HepG2 (cell line): ENCODE data around the gene BIK. TPM values are rescaled to one million over a fixed set of nuclear protein-coding genes. Genes with fewer than 3 reads are reported as not detected.

Experiments
- CREB1 ChIP-seq, 2 experiments: fragments of 450-650 bp in 1 of 2; IDR thresholded peaks; 2 replicates each; pipeline ENCODE4 v1.6.1; 2016 to 2017; ENCODE audit warnings: control low read depth in 1 of 2, mild to moderate bottlenecking in 1 of 2, missing compliant biosample characterization in 1 of 2, missing genetic modification characterization in 1 of 2
- MIER3 ChIP-seq: IDR thresholded peaks from 2 replicates; pipeline ENCODE4 v1.6.1; 2016; ENCODE audit warnings: missing compliant biosample characterization, borderline replicate concordance
- SSRP1 ChIP-seq: IDR thresholded peaks from 2 replicates; pipeline ENCODE4 v1.6.1; 2016; ENCODE audit warnings: control low read depth
- THYN1 ChIP-seq: sonication (generic); formaldehyde crosslinking; IDR thresholded peaks from 2 replicates; pipeline ENCODE4 v1.8.1; 2023; ENCODE audit warnings: low read depth, mild to moderate bottlenecking, moderate library complexity, missing genetic modification reagents, borderline replicate concordance
- TOE1 ChIP-seq: sonication (generic); formaldehyde crosslinking; IDR thresholded peaks from 2 replicates; pipeline ENCODE4 v1.4.0; 2020; ENCODE audit warnings: mild to moderate bottlenecking, missing genetic modification reagents
- ZBTB20 ChIP-seq: sonication (generic); formaldehyde crosslinking; IDR thresholded peaks from 2 replicates; pipeline ENCODE4 v1.8.1; 2023; ENCODE audit warnings: missing genetic modification reagents, low read depth, mild to moderate bottlenecking, borderline replicate concordance
- ZC3H13 ChIP-seq: sonication (generic); formaldehyde crosslinking; IDR thresholded peaks from 2 replicates; pipeline ENCODE4 v1.8.1; 2023; ENCODE audit warnings: mild to moderate bottlenecking, missing genetic modification reagents, moderate library complexity
- ZFAT ChIP-seq: sonication (generic); formaldehyde crosslinking; conservative IDR thresholded peaks from 2 replicates; pipeline ENCODE4 v1.8.1; 2023; ENCODE audit warnings: missing genetic modification reagents, inconsistent platforms
- ZFP37 ChIP-seq: sonication (generic); formaldehyde crosslinking; IDR thresholded peaks from 2 replicates; pipeline ENCODE4 v1.4.0; 2020; ENCODE audit warnings: missing genetic modification reagents, borderline replicate concordance
- ZNF138 ChIP-seq: sonication (generic); formaldehyde crosslinking; IDR thresholded peaks from 2 replicates; pipeline ENCODE4 v1.5.0; 2020; ENCODE audit warnings: mild to moderate bottlenecking, low read depth, missing genetic modification reagents
- ZNF207 ChIP-seq: fragments of 450-650 bp; IDR thresholded peaks from 2 replicates; pipeline ENCODE4 v1.6.1; 2016; ENCODE audit warnings: antibody characterized with exemption, borderline replicate concordance
- ZNF329 ChIP-seq: sonication (generic); formaldehyde crosslinking; IDR thresholded peaks from 2 replicates; pipeline ENCODE4 v1.9.0; 2021; ENCODE audit warnings: low read depth, mild to moderate bottlenecking, missing genetic modification reagents
- ZNF430 ChIP-seq: sonication (generic); formaldehyde crosslinking; IDR thresholded peaks from 2 replicates; pipeline ENCODE4 v1.9.0; 2021; ENCODE audit warnings: mild to moderate bottlenecking, missing genetic modification reagents
- ZNF563 ChIP-seq: sonication (generic); formaldehyde crosslinking; IDR thresholded peaks from 2 replicates; pipeline ENCODE4 v1.8.0; 2022; ENCODE audit warnings: mild to moderate bottlenecking, moderate library complexity, missing genetic modification reagents
- ZNF839 ChIP-seq: sonication (generic); formaldehyde crosslinking; IDR thresholded peaks from 2 replicates; pipeline ENCODE4 v1.4.0; 2020; ENCODE audit warnings: missing genetic modification reagents, mild to moderate bottlenecking, borderline replicate concordance
- polyA plus RNA-seq, 8 experiments: library from polyadenylated mRNA; depleted of rRNA in 3 of 8; stranded (reverse) in 7 of 8; unstranded in 1 of 8; fragments of >200 nt; fragmentation: Illumina TruSeq in 4 of 8; extraction: Trizol in 4 of 8; gene quantifications; 2 replicates each; pipeline versions ENCODE4 v1.2.1 to v1.2.3, GENCODE V29; 2011 to 2016; ENCODE audit warnings: low read depth in 4 of 8, missing spikeins in 1 of 8, mixed read lengths in 1 of 8; ENCODE audit not compliant: insufficient read depth in 1 of 8
- total RNA-seq, 5 experiments: library from RNA; depleted of rRNA; stranded (reverse); fragments of >200 nt; fragmentation: Illumina TruSeq; extraction: Trizol; gene quantifications; 2 replicates each; pipeline ENCODE4 v1.2.3, GENCODE V29; 2016; ENCODE audit warnings: low read depth in 1 of 5
- TF ChIP-seq, protein P1 (sequence below): sonication (generic); formaldehyde crosslinking; IDR thresholded peaks from 2 replicates; pipeline ENCODE4 v1.4.0; 2020; ENCODE audit warnings: missing genetic modification reagents
- TF ChIP-seq, protein P2 (sequence below): sonication (generic); formaldehyde crosslinking; IDR thresholded peaks from 2 replicates; pipeline ENCODE4 v1.4.0; 2020; ENCODE audit warnings: missing genetic modification reagents
- TF ChIP-seq, protein P3 (sequence below): IDR thresholded peaks from 2 replicates; pipeline ENCODE4 v1.6.1; 2016; ENCODE audit warnings: mild to moderate bottlenecking
- TF ChIP-seq, protein P4 (sequence below): sonication (generic); formaldehyde crosslinking; IDR thresholded peaks from 2 replicates; pipeline ENCODE4 v1.9.0; 2021; ENCODE audit warnings: missing genetic modification reagents, borderline replicate concordance

The BIK gene
- total and polyA plus RNA-seq, 2 of the 13 experiments (the other 11 are each of a cell fraction or from before 2014, with no cell fraction given), result 0.54 to 0.80 TPM

DNA sequence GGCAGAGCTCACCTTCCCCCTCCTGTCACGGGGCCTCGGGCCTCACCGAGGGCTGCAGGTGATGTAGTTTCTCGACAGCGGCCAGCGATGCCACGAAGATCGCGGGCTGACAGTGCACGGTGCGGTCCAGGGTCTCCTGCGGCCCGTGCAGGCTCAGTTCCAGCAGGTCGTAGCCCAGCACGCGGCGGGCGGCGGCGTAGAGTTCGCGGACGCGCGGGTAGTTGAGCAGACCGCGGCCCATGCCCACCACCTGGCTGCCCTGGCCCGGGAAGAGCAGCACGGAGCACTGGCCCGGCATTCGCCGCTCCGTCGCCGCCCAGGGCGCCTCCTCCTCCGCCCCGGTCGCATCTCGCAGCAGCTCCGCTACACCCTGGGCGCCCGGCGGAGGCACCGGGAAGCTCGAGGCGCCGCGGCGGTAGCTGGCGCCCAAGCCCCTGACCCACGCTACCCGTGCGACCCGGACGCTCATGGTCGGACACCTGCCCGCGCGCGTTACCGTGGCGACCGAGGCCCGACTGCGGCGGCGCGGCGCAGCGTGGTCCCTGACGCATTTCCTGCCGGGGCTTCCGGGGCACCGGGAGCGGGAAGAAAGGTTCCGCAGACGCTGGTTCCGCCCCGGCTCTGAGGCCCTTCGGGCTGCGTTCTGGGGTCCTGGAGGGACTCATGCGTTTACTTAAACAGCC is 32.5 kb downstream of the BIK start, which contains the start of gene MCAT (continued):
- TF ChIP-seq, protein P1, sequence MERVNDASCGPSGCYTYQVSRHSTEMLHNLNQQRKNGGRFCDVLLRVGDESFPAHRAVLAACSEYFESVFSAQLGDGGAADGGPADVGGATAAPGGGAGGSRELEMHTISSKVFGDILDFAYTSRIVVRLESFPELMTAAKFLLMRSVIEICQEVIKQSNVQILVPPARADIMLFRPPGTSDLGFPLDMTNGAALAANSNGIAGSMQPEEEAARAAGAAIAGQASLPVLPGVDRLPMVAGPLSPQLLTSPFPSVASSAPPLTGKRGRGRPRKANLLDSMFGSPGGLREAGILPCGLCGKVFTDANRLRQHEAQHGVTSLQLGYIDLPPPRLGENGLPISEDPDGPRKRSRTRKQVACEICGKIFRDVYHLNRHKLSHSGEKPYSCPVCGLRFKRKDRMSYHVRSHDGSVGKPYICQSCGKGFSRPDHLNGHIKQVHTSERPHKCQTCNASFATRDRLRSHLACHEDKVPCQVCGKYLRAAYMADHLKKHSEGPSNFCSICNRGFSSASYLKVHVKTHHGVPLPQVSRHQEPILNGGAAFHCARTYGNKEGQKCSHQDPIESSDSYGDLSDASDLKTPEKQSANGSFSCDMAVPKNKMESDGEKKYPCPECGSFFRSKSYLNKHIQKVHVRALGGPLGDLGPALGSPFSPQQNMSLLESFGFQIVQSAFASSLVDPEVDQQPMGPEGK (CRISPR knock-in tag), result peak; percentile 41; the same call in 1 of the 2 replicates
- no peak for TF ChIP-seq ZFP37 (CRISPR knock-in tag)
- no peak for TF ChIP-seq MIER3
- no peak for TF ChIP-seq ZFAT (CRISPR knock-in tag)
- TF ChIP-seq ZNF839, result no peak
- TF ChIP-seq ZNF430 (CRISPR knock-in tag), result no peak
- TF ChIP-seq, protein P2, sequence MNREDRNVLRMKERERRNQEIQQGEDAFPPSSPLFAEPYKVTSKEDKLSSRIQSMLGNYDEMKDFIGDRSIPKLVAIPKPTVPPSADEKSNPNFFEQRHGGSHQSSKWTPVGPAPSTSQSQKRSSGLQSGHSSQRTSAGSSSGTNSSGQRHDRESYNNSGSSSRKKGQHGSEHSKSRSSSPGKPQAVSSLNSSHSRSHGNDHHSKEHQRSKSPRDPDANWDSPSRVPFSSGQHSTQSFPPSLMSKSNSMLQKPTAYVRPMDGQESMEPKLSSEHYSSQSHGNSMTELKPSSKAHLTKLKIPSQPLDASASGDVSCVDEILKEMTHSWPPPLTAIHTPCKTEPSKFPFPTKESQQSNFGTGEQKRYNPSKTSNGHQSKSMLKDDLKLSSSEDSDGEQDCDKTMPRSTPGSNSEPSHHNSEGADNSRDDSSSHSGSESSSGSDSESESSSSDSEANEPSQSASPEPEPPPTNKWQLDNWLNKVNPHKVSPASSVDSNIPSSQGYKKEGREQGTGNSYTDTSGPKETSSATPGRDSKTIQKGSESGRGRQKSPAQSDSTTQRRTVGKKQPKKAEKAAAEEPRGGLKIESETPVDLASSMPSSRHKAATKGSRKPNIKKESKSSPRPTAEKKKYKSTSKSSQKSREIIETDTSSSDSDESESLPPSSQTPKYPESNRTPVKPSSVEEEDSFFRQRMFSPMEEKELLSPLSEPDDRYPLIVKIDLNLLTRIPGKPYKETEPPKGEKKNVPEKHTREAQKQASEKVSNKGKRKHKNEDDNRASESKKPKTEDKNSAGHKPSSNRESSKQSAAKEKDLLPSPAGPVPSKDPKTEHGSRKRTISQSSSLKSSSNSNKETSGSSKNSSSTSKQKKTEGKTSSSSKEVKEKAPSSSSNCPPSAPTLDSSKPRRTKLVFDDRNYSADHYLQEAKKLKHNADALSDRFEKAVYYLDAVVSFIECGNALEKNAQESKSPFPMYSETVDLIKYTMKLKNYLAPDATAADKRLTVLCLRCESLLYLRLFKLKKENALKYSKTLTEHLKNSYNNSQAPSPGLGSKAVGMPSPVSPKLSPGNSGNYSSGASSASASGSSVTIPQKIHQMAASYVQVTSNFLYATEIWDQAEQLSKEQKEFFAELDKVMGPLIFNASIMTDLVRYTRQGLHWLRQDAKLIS, result no peak
- no peak for TF ChIP-seq THYN1 (CRISPR knock-in tag)
- TF ChIP-seq CREB1 (IDR thresholded peaks at IDR 0.05), result peak; percentile 71
- no peak for TF ChIP-seq CREB1 (CRISPR knock-in tag; IDR thresholded peaks at IDR 0.05)
- 0 out of 2 replicates have a peak, but pooled peaks have one; percentile 75 for TF ChIP-seq ZNF329 (CRISPR knock-in tag)
- TF ChIP-seq, protein P3, sequence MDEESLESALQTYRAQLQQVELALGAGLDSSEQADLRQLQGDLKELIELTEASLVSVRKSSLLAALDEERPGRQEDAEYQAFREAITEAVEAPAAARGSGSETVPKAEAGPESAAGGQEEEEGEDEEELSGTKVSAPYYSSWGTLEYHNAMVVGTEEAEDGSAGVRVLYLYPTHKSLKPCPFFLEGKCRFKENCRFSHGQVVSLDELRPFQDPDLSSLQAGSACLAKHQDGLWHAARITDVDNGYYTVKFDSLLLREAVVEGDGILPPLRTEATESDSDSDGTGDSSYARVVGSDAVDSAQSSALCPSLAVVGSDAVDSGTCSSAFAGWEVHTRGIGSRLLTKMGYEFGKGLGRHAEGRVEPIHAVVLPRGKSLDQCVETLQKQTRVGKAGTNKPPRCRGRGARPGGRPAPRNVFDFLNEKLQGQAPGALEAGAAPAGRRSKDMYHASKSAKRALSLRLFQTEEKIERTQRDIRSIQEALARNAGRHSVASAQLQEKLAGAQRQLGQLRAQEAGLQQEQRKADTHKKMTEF (CRISPR knock-in tag), result no peak; the same call in none of the 2 replicates
- peak; percentile 33; the same call in 1 of the 2 replicates for TF ChIP-seq ZNF138
- no peak for TF ChIP-seq SSRP1 (CRISPR knock-in tag)
- TF ChIP-seq ZC3H13, result 0 out of 2 replicates have a peak, but pooled peaks have one; percentile 55
- TF ChIP-seq, protein P4, sequence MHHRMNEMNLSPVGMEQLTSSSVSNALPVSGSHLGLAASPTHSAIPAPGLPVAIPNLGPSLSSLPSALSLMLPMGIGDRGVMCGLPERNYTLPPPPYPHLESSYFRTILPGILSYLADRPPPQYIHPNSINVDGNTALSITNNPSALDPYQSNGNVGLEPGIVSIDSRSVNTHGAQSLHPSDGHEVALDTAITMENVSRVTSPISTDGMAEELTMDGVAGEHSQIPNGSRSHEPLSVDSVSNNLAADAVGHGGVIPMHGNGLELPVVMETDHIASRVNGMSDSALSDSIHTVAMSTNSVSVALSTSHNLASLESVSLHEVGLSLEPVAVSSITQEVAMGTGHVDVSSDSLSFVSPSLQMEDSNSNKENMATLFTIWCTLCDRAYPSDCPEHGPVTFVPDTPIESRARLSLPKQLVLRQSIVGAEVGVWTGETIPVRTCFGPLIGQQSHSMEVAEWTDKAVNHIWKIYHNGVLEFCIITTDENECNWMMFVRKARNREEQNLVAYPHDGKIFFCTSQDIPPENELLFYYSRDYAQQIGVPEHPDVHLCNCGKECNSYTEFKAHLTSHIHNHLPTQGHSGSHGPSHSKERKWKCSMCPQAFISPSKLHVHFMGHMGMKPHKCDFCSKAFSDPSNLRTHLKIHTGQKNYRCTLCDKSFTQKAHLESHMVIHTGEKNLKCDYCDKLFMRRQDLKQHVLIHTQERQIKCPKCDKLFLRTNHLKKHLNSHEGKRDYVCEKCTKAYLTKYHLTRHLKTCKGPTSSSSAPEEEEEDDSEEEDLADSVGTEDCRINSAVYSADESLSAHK (CRISPR knock-in tag), result no peak
- no peak for TF ChIP-seq ZBTB20 (CRISPR knock-in tag)
- no peak for TF ChIP-seq TOE1 (CRISPR knock-in tag)
- TF ChIP-seq ZNF563 (CRISPR knock-in tag), result peak; percentile 79; the same call in 1 of the 2 replicates
- no peak for TF ChIP-seq ZNF207
